CD8-positive, alpha-beta memory T cell (primary cell): Measurements from ENCODE around the gene EBLN2. TPM values are rescaled to one million over a fixed set of nuclear protein-coding genes. Genes with fewer than 3 reads are reported as not detected.

ENCODE experiments used
- CTCF ChIA-PET: fragments of 350-600 bp; sonication (Branson Sonifier 250); formaldehyde crosslinking; loops from one replicate; lab custom pipeline; 2021; ENCODE audit warnings: antibody characterized with exemption; lab: Charles Lee
- POLR2A ChIA-PET: fragments of 350-600 bp; sonication (Branson Sonifier 250); formaldehyde crosslinking; loops from one replicate; lab custom pipeline; 2021; ENCODE audit warnings: antibody characterized with exemption; lab: Charles Lee
- DNase-seq, 5 donors: peaks; one replicate each; pipeline versions ENCODE4 v3.0.0 to v3.0.0-alpha.2; 2020 to 2022; ENCODE audit warnings: mixed read lengths in 1 of 5
- H3K27ac ChIP-seq: one replicate; pipeline ENCODE4 v1.7.0; 2013; ENCODE audit warnings: low read depth, mild to moderate bottlenecking, low read length, moderate library complexity
- H3K27me3 ChIP-seq: 2 replicates; pipeline ENCODE4 v1.7.0; 2013; ENCODE audit warnings: low read length, mild to moderate bottlenecking; ENCODE audit not compliant: insufficient read depth, poor library complexity, severe bottlenecking
- H3K36me3 ChIP-seq: 2 replicates; pipeline ENCODE4 v1.7.0; 2013; ENCODE audit warnings: mild to moderate bottlenecking, low read length, moderate library complexity; ENCODE audit not compliant: insufficient read depth
- H3K4me1 ChIP-seq: 2 replicates; pipeline ENCODE4 v1.7.0; 2013; ENCODE audit warnings: mild to moderate bottlenecking, low read length, moderate library complexity; ENCODE audit not compliant: insufficient read depth
- H3K4me3 ChIP-seq: 2 replicates; pipeline ENCODE4 v1.7.0; 2013; ENCODE audit warnings: mild to moderate bottlenecking, low read length
- H3K9me3 ChIP-seq: 2 replicates; pipeline ENCODE4 v1.7.0; 2013; ENCODE audit warnings: mild to moderate bottlenecking, low read length
- H3K27ac Mint-ChIP-seq, 8 donors: one replicate each; pipeline ENCODE4 v1.8.0; 2020 to 2021; ENCODE audit warnings: mixed read lengths in 8 of 8, mild to moderate bottlenecking in 6 of 8, inconsistent platforms in 3 of 8, moderate library complexity in 3 of 8
- H3K27me3 Mint-ChIP-seq, 2 donors: one replicate each; pipeline ENCODE4 v1.8.0; 2020 to 2021; ENCODE audit warnings: mixed read lengths in 2 of 2, mild to moderate bottlenecking in 1 of 2, moderate library complexity in 1 of 2
- H3K36me3 Mint-ChIP-seq, 3 donors: one replicate each; pipeline ENCODE4 v1.8.0; 2020 to 2021; ENCODE audit warnings: mixed read lengths in 3 of 3, inconsistent platforms in 1 of 3, mild to moderate bottlenecking in 1 of 3
- H3K4me1 Mint-ChIP-seq, 3 donors: one replicate each; pipeline ENCODE4 v1.8.0; 2020 to 2021; ENCODE audit warnings: mixed read lengths in 3 of 3, inconsistent platforms in 1 of 3, mild to moderate bottlenecking in 1 of 3
- H3K4me3 Mint-ChIP-seq, 7 donors: one replicate each; pipeline ENCODE4 v1.8.0; 2020 to 2021; ENCODE audit warnings: mixed read lengths in 7 of 7, mild to moderate bottlenecking in 6 of 7, moderate library complexity in 4 of 7, inconsistent platforms in 2 of 7
- H3K9me3 Mint-ChIP-seq, 5 donors: one replicate each; pipeline ENCODE4 v1.8.0; 2020 to 2022; ENCODE audit warnings: mixed read lengths in 5 of 5, mild to moderate bottlenecking in 3 of 5, moderate library complexity in 2 of 5, inconsistent platforms in 1 of 5
- polyA plus RNA-seq: library from polyadenylated mRNA; unstranded; fragments of 300-500 nt; fragmentation: Illumina TruSeq; gene quantifications from one replicate; pipeline ENCODE4 v1.2.3, GENCODE V29; 2021
- total RNA-seq, 2 experiments: library from RNA; stranded (reverse); gene quantifications; one replicate each; pipeline ENCODE4 v1.2.3, GENCODE V29; 2021

The EBLN2 gene
- total RNA-seq (1 to 10 TPM; 3.2 to 4.7 TPM), polyA plus RNA-seq (0.76 TPM)

- no peak within 1 kb of the TSS for H3K4me3 ChIP-seq
- ChIA-PET CTCF (no interaction called here), POLR2A (no interaction called here)
- peaks cover 4 to 18% (median 13%) of the 10 kb centered on the region in 3 donors for H3K4me1 Mint-ChIP-seq
- H3K4me3 Mint-ChIP-seq = no peak within 1 kb of the TSS
- H3K4me1 ChIP-seq = no peaks in the 10 kb centered on the region
- H3K36me3 ChIP-seq = peaks cover 23% of the 10 kb centered on the region
- H3K27me3 Mint-ChIP-seq = no peaks in the 10 kb centered on the region
- H3K27ac ChIP-seq = no peak within 1 kb of the TSS
- no peaks in the 10 kb centered on the region for H3K9me3 ChIP-seq
- no peaks in the 10 kb centered on the region for H3K27me3 ChIP-seq
- peaks cover 8 to 67% (median 19%) of the 10 kb centered on the region in 3 donors for H3K36me3 Mint-ChIP-seq
- no peaks in the 10 kb centered on the region for H3K9me3 Mint-ChIP-seq
- H3K27ac Mint-ChIP-seq = peak within 1 kb of the TSS in 5 of 8 donors; percentile 37 to 63 (median 50)
- DNase-seq = no peak
These were observed at the start of gene EBLN2 for GRCh38 chr3:73061416-73061815. Gene EBLN2, plus strand, starts transcription at chr3:73061659. Its CDS starts 423 bp downstream, at chr3:73062082.

GRCh38 chr3:73018298-73018697, 43.2 kb upstream of the EBLN2 start:
- H3K27ac Mint-ChIP-seq = peak overlapping the region in 2 of 8 donors; percentile 20 to 52
- H3K4me1 Mint-ChIP-seq = peaks cover 64 to 86% (median 80%) of the 10 kb centered on the region in 3 donors
- POLR2A ChIA-PET = no interaction called here

GRCh38 chr3:73018790-73019441, 42.5 kb upstream of the EBLN2 start:
- Histone ChIP-seq H3K27me3 (no peaks in the 10 kb centered on the region), H3K4me3 (no peak overlapping the region), H3K9me3 (no peaks in the 10 kb centered on the region), H3K36me3 (no peaks in the 10 kb centered on the region), H3K4me1 (peaks cover 36% of the 10 kb centered on the region), H3K27ac (no peak overlapping the region)
- ChIA-PET CTCF (no interaction called here), POLR2A (no interaction called here)
- Mint-ChIP-seq H3K36me3 (peaks cover 0 to 26% (median 9%) of the 10 kb centered on the region in 3 donors), H3K27ac (peak overlapping the region in 2 of 8 donors; percentile 4 to 7), H3K4me3 (peak overlapping the region in 2 of 7 donors; percentile 2 to 18), H3K9me3 (no peaks in the 10 kb centered on the region), H3K27me3 (no peaks in the 10 kb centered on the region), H3K4me1 (peaks cover 64 to 81% (median 78%) of the 10 kb centered on the region in 3 donors)
- no peak for DNase-seq

More at GRCh38 chr3:73018298-73018697, 43.2 kb upstream of the EBLN2 start:
- Histone ChIP-seq H3K36me3 (no peaks in the 10 kb centered on the region), H3K27ac (no peak overlapping the region), H3K27me3 (no peaks in the 10 kb centered on the region), H3K9me3 (no peaks in the 10 kb centered on the region), H3K4me1 (peaks cover 36% of the 10 kb centered on the region), H3K4me3 (no peak overlapping the region)
- H3K27me3 Mint-ChIP-seq = no peaks in the 10 kb centered on the region
- H3K4me3 Mint-ChIP-seq = peak overlapping the region in 4 of 7 donors; percentile 1 to 36 (median 31)
- DNase-seq = no peak
- CTCF ChIA-PET = no interaction called here
- no peaks in the 10 kb centered on the region for H3K9me3 Mint-ChIP-seq
- peaks cover 0 to 28% (median 9%) of the 10 kb centered on the region in 3 donors for H3K36me3 Mint-ChIP-seq

GRCh38 chr3:73021301-73021835, 40.1 kb upstream of the EBLN2 start:
- peak overlapping the region in 1 of 8 donors; percentile 37 for H3K27ac Mint-ChIP-seq
- peaks cover 72 to 85% (median 83%) of the 10 kb centered on the region in 3 donors for H3K4me1 Mint-ChIP-seq
- peak overlapping the region in 1 of 7 donors; percentile 33 for H3K4me3 Mint-ChIP-seq
- no peaks in the 10 kb centered on the region for H3K9me3 ChIP-seq
- no peak for DNase-seq
- no peaks in the 10 kb centered on the region for H3K27me3 ChIP-seq
- no peak overlapping the region for H3K27ac ChIP-seq
- no peaks in the 10 kb centered on the region for H3K27me3 Mint-ChIP-seq
- H3K36me3 Mint-ChIP-seq = peaks cover 0 to 15% (median 8%) of the 10 kb centered on the region in 3 donors
- no peak overlapping the region for H3K4me3 ChIP-seq
- H3K9me3 Mint-ChIP-seq = no peaks in the 10 kb centered on the region
- no peaks in the 10 kb centered on the region for H3K36me3 ChIP-seq
- H3K4me1 ChIP-seq = peaks cover 55% of the 10 kb centered on the region
- ChIA-PET POLR2A (no interaction called here), CTCF (no interaction called here)

GRCh38 chr3:73024836-73025235, 36.6 kb upstream of the EBLN2 start:
- peaks cover 0 to 9% (median 7%) of the 10 kb centered on the region in 3 donors for H3K36me3 Mint-ChIP-seq
- no peaks in the 10 kb centered on the region for H3K27me3 Mint-ChIP-seq
- Histone ChIP-seq H3K9me3 (no peaks in the 10 kb centered on the region), H3K27ac (no peak overlapping the region), H3K27me3 (no peaks in the 10 kb centered on the region), H3K4me1 (peaks cover 63% of the 10 kb centered on the region), H3K36me3 (no peaks in the 10 kb centered on the region), H3K4me3 (no peak overlapping the region)
- POLR2A ChIA-PET = no interaction called here
- CTCF ChIA-PET = interaction anchor here (1.2 to 1.7 kb wide), 3 partner anchors 13 to 25 kb away, joined by 3 to 4 read pairs (median 4); no protein-coding TSS in a partner anchor
- no peak for DNase-seq
- peak overlapping the region in 1 of 7 donors; percentile 12 for H3K4me3 Mint-ChIP-seq
- H3K27ac Mint-ChIP-seq = peak overlapping the region in 3 of 8 donors; percentile 34 to 38 (median 36)
- H3K9me3 Mint-ChIP-seq = no peaks in the 10 kb centered on the region
- H3K4me1 Mint-ChIP-seq = peaks cover 75 to 90% (median 87%) of the 10 kb centered on the region in 3 donors

- H3K4me3 ChIP-seq = no peak overlapping the region
- Mint-ChIP-seq H3K27ac (peak overlapping the region in 2 of 8 donors; percentile 6 to 17), H3K27me3 (no peaks in the 10 kb centered on the region), H3K9me3 (no peaks in the 10 kb centered on the region), H3K4me1 (peaks cover 76 to 93% (median 89%) of the 10 kb centered on the region in 3 donors), H3K4me3 (no peak overlapping the region), H3K36me3 (peaks cover 0 to 10% (median 7%) of the 10 kb centered on the region in 3 donors)
- no peaks in the 10 kb centered on the region for H3K9me3 ChIP-seq
- ChIA-PET CTCF (interaction anchor here (1.2 to 1.4 kb wide), 3 partner anchors 11 to 59 kb away, joined by 3 to 4 read pairs (median 4); no protein-coding TSS in a partner anchor), POLR2A (no interaction called here)
- no peak for DNase-seq
- H3K4me1 ChIP-seq = peaks cover 62% of the 10 kb centered on the region
- H3K27me3 ChIP-seq = no peaks in the 10 kb centered on the region
- H3K27ac ChIP-seq = no peak overlapping the region
- no peaks in the 10 kb centered on the region for H3K36me3 ChIP-seq
These were observed 35.2 kb upstream of the EBLN2 start for GRCh38 chr3:73026111-73026759.

- Mint-ChIP-seq H3K36me3 (peaks cover 0 to 10% (median 7%) of the 10 kb centered on the region in 3 donors), H3K9me3 (no peaks in the 10 kb centered on the region), H3K4me1 (peaks cover 74 to 93% (median 89%) of the 10 kb centered on the region in 3 donors), H3K27ac (peak overlapping the region in 1 of 8 donors; percentile 27), H3K4me3 (peak overlapping the region in 3 of 7 donors; percentile 7 to 32 (median 9)), H3K27me3 (no peaks in the 10 kb centered on the region)
- Histone ChIP-seq H3K9me3 (no peaks in the 10 kb centered on the region), H3K4me1 (peaks cover 66% of the 10 kb centered on the region), H3K27ac (no peak overlapping the region), H3K27me3 (no peaks in the 10 kb centered on the region), H3K36me3 (no peaks in the 10 kb centered on the region), H3K4me3 (no peak overlapping the region)
- ChIA-PET POLR2A (no interaction called here), CTCF (interaction anchor here (1.2 kb wide), 1 partner anchor 59 kb away, joined by 4 read pairs; no protein-coding TSS in a partner anchor)
- DNase-seq = no peak
These were observed 34.7 kb upstream of the EBLN2 start for GRCh38 chr3:73026760-73027113.
